ENCODE measurements around the gene MCM9. TPM values are rescaled to one million over a fixed set of nuclear protein-coding genes. Genes with fewer than 3 reads are reported as not detected.

MCM9 gene
- total and polyA plus RNA-seq, 8 donors = 0.29 to 85.7 (median 8.2) TPM

DNA sequence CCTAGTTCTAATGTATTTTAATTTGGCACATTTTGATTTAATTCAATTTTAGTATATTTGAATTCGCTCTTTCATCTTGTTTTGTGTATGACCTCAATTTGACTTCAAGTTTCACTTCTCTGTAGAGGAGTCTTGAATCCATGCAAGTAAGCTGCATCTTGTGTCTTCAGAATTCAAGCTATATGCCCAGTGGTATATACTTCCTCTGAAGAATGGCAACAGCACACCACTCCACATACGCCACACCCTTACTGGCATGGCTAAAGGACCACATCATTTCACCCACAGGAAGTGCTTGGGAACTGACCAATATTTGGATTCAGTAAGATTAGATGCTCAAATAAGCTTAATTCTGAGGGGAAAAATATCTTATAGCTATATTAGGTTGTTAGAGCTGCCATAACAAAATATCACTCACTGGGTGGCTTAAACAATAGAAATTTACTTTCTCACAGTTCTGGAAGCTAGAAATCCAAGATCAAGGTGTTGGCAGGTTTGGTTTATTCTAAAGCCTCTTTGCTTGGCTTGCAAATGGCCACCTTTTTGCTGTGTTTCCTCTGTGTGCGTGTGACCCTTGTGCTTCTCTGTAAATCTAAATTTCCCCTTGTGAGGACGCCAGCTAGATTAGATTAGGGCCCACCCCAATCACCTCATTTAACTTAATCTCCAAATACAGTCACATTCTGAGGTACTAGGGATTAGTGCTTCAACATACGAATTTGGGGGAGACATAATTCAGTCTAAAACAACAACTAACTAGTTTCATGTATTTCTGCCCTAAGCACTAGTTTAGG is 43.8 kb downstream of the MCM9 start:
- TF ChIP-seq POLR2AphosphoS5 (IDR thresholded peaks at IDR 0.05) (no peak), EP300 (IDR thresholded peaks at IDR 0.05) (no peak), CTCF (IDR thresholded peaks at IDR 0.05) (no peak), POLR2A (IDR thresholded peaks at IDR 0.05) (no peak)
- Histone ChIP-seq H3K27ac (peak overlapping the region in 4 of 5 donors; percentile 95 to 98 (median 96)), H3K4me1 (peaks cover 14 to 33% (median 25%) of the 10 kb centered on the region in 4 donors), H3K27me3 (no peaks in the 10 kb centered on the region), H3K9me3 (no peaks in the 10 kb centered on the region), H3K36me3 (no peaks in the 10 kb centered on the region), H3K4me3 (no peak overlapping the region)
- 58 to 77% (median 70%) methylated on average over 5 of the region's 5 CpGs for WGBS, 5 donors
- DNase-seq = peak in 1 of 2 donors; percentile 21
- intact Hi-C loops (cut with DNase I; ENCODE audit: low total_unique reads) = no loop called here

- WGBS, 5 donors = 82 to 90% (median 90%) methylated on average over 4 of the region's 4 CpGs
- TF ChIP-seq POLR2AphosphoS5 (IDR thresholded peaks at IDR 0.05) (no peak), EP300 (IDR thresholded peaks at IDR 0.05) (no peak), POLR2A (IDR thresholded peaks at IDR 0.05) (no peak), CTCF (IDR thresholded peaks at IDR 0.05) (no peak)
- intact Hi-C loops (cut with DNase I; ENCODE audit: low total_unique reads) = no loop called here
Observed at GRCh38 chr6:118889163-118889562, 45.8 kb downstream of the MCM9 start.

GRCh38 chr6:118886641-118887040 is 48.3 kb downstream of the MCM9 start:
- Histone ChIP-seq H3K4me3 (no peak overlapping the region), H3K9me3 (no peaks in the 10 kb centered on the region), H3K4me1 (peaks cover under 1 to 14% (median 6%) of the 10 kb centered on the region in 4 donors), H3K27me3 (no peaks in the 10 kb centered on the region), H3K36me3 (no peaks in the 10 kb centered on the region), H3K27ac (no peak overlapping the region)
- TF ChIP-seq POLR2A (IDR thresholded peaks at IDR 0.05) = no peak
- TF ChIP-seq CTCF (IDR thresholded peaks at IDR 0.05) = no peak
- TF ChIP-seq EP300 (IDR thresholded peaks at IDR 0.05) = no peak
- TF ChIP-seq POLR2AphosphoS5 (IDR thresholded peaks at IDR 0.05) = no peak
- DNase-seq = no peak
- 91 to 98% (median 94%) methylated on average over 6 of the region's 6 CpGs for WGBS, 5 donors
- intact Hi-C loops (cut with DNase I; ENCODE audit: low total_unique reads) = no loop called here

More at GRCh38 chr6:118889163-118889562, 45.8 kb downstream of the MCM9 start:
- no peaks in the 10 kb centered on the region for H3K36me3 ChIP-seq
- no peak overlapping the region for H3K27ac ChIP-seq
- H3K4me1 ChIP-seq = peaks cover 13 to 22% (median 17%) of the 10 kb centered on the region in 4 donors
- H3K4me3 ChIP-seq = no peak overlapping the region
- DNase-seq = peak in 1 of 2 donors; percentile 48
- H3K27me3 ChIP-seq = no peaks in the 10 kb centered on the region
- no peaks in the 10 kb centered on the region for H3K9me3 ChIP-seq

DNA sequence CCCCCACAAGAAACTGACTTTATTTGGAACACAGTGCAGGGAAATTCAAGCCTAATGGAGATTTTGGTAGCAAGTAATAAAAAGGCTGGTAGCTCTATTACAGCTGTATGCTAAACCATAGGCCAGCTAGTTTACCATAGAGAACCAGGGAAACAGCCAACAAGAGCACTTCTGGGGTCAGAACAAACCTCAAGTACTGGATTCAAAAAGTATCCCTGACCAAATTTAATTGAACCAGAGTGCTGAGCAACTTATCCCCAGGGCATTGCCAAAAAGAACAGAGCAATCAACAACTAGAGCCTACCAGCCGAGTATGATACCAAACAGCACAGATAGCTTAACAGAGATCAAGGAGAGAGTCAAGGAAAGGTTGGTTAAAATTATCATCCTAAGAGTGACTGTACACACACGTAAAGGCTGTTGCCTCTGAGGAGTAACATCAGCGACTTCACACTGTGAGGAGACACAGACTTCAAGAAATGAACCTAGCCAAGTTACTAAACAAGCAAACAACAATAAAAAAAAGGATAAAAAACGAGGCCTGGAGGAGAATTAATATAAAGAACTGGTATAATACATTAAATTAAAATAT is 52.5 kb downstream of the MCM9 start:
- Histone ChIP-seq H3K9me3 (no peaks in the 10 kb centered on the region), H3K36me3 (no peaks in the 10 kb centered on the region), H3K4me1 (peaks cover 0 to 16% (median 7%) of the 10 kb centered on the region in 4 donors), H3K4me3 (no peak overlapping the region), H3K27me3 (no peaks in the 10 kb centered on the region), H3K27ac (no peak overlapping the region)
- 91 to 98% (median 95%) methylated on average over 4 of the region's 4 CpGs for WGBS, 5 donors
- intact Hi-C loops (cut with DNase I; ENCODE audit: low total_unique reads) = no loop called here
- TF ChIP-seq EP300 (IDR thresholded peaks at IDR 0.05) (no peak), CTCF (IDR thresholded peaks at IDR 0.05) (no peak), POLR2A (IDR thresholded peaks at IDR 0.05) (no peak), POLR2AphosphoS5 (IDR thresholded peaks at IDR 0.05) (no peak)
- no peak for DNase-seq
